Activated CD8-positive, alpha-beta T cell treated with anti-CD3 and anti-CD28 coated beads, Interleukin-2, amount 10 ng/mL, durations not matched to agents 7 days and 5 days (primary cell): ENCODE measurements around the gene PRX. TPM values are rescaled to one million over a fixed set of nuclear protein-coding genes. Genes with fewer than 3 reads are reported as not detected.
"Not testable (repeated sequence)": the region's sequence is repeated elsewhere in the genome, so short reads cannot be mapped to it uniquely, and the experiment has no call there.

Experiments used
- ATAC-seq: fragments of 150-1000 bp; cut with Tn5 transposase; one replicate; pipeline ENCODE4 v1.10.0; 2021; ENCODE audit warnings: moderate library complexity
- CTCF ChIA-PET: fragments of 350-600 bp; sonication (Branson Sonifier 250); formaldehyde crosslinking; loops from one replicate; lab custom pipeline; 2021; ENCODE audit warnings: antibody characterized with exemption; lab: Charles Lee
- POLR2A ChIA-PET: fragments of 350-600 bp; sonication (Branson Sonifier 250); formaldehyde crosslinking; loops from one replicate; lab custom pipeline; 2021; ENCODE audit warnings: antibody characterized with exemption; lab: Charles Lee
- DNase-seq: peaks from one replicate; pipeline ENCODE4 v3.0.0-alpha.2; 2020
- H3K27ac Mint-ChIP-seq: one replicate; pipeline ENCODE4 v1.8.0; 2021; ENCODE audit warnings: mild to moderate bottlenecking, mixed read lengths
- H3K27me3 Mint-ChIP-seq: one replicate; pipeline ENCODE4 v1.8.0; 2021; ENCODE audit warnings: low read depth, mixed read lengths
- H3K36me3 Mint-ChIP-seq: one replicate; pipeline ENCODE4 v1.8.0; 2021; ENCODE audit warnings: low read depth, mixed read lengths
- H3K4me1 Mint-ChIP-seq: one replicate; pipeline ENCODE4 v1.8.0; 2021; ENCODE audit warnings: low read depth, mixed read lengths
- H3K4me3 Mint-ChIP-seq: one replicate; pipeline ENCODE4 v1.8.0; 2021; ENCODE audit warnings: mild to moderate bottlenecking, mixed read lengths
- H3K9me3 Mint-ChIP-seq: one replicate; pipeline ENCODE4 v1.8.0; 2022; ENCODE audit warnings: mixed read lengths; ENCODE audit not compliant: insufficient read depth
- total RNA-seq, 2 experiments: library from RNA; stranded (reverse); gene quantifications; one replicate each; pipeline ENCODE4 v1.2.3, GENCODE V29; 2021

PRX gene
- total RNA-seq, 2 experiments from 2014 or later, result 0.84 to 1.1 TPM

- Mint-ChIP-seq H3K9me3 (no peaks in the 10 kb centered on the region), H3K27ac (no peak overlapping the region), H3K36me3 (no peaks in the 10 kb centered on the region), H3K27me3 (no peaks in the 10 kb centered on the region), H3K4me1 (peaks cover 39% of the 10 kb centered on the region), H3K4me3 (no peak overlapping the region)
- CTCF ChIA-PET, result interaction anchor here (0.9 to 2.3 kb wide), 2 partner anchors 9 to 52 kb away, joined by 3 to 9 read pairs; no protein-coding TSS in a partner anchor
- DNase-seq (no peak), ATAC-seq (no peak)
- POLR2A ChIA-PET, result interaction anchor here (1.0 kb wide), 1 partner anchor 13 kb away, joined by 5 read pairs; no protein-coding TSS in a partner anchor
Observed at GRCh38 chr19:40411958-40412499, 1.1 kb downstream of the PRX start.

GRCh38 chr19:40411125-40411842 is 1.9 kb downstream of the PRX start:
- POLR2A ChIA-PET, result interaction anchor here (1.1 kb wide), 1 partner anchor 15 kb away, joined by 5 read pairs; the partner anchor contains the start of gene SERTAD1
- no peaks in the 10 kb centered on the region for H3K9me3 Mint-ChIP-seq

DNA sequence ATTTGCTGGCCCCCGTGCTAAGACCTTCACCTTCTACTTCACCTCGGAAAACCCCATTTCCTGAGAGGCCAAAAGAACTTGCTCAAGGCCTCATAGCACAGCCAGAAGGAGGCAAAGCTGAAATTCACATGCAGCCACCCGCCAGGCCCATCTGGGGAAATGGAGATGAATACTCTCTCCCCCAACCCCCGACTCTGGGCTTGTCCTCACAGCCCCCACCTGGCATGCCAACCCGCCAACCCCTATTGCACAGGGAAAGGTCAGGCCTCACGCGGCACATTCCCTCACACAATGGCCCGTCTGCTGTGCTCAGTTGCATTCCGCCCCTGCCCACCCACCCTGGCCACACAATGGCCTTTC is 3.2 kb downstream of the PRX start:
- no peak for DNase-seq
- ChIA-PET CTCF (interaction anchor here (1.2 kb wide), 1 partner anchor 105 kb away, joined by 3 read pairs; no protein-coding TSS in a partner anchor), POLR2A (interaction anchor here (2.5 kb wide), 1 partner anchor 10 kb away, joined by 14 read pairs; no protein-coding TSS in a partner anchor)
- Mint-ChIP-seq H3K27ac (no peak overlapping the region), H3K27me3 (no peaks in the 10 kb centered on the region), H3K36me3 (no peaks in the 10 kb centered on the region), H3K4me1 (peaks cover 27% of the 10 kb centered on the region), H3K4me3 (no peak overlapping the region), H3K9me3 (no peaks in the 10 kb centered on the region)
- ATAC-seq, result no peak

More at GRCh38 chr19:40411125-40411842, 1.9 kb downstream of the PRX start:
- no peak overlapping the region for H3K27ac Mint-ChIP-seq
- DNase-seq, result no peak
- CTCF ChIA-PET, result interaction anchor here (2.3 kb wide), 1 partner anchor 10 kb away, joined by 9 read pairs; no protein-coding TSS in a partner anchor
- no peaks in the 10 kb centered on the region for H3K36me3 Mint-ChIP-seq
- H3K4me3 Mint-ChIP-seq, result no peak overlapping the region
- no peaks in the 10 kb centered on the region for H3K27me3 Mint-ChIP-seq
- no peak for ATAC-seq
- peaks cover 34% of the 10 kb centered on the region for H3K4me1 Mint-ChIP-seq

DNA sequence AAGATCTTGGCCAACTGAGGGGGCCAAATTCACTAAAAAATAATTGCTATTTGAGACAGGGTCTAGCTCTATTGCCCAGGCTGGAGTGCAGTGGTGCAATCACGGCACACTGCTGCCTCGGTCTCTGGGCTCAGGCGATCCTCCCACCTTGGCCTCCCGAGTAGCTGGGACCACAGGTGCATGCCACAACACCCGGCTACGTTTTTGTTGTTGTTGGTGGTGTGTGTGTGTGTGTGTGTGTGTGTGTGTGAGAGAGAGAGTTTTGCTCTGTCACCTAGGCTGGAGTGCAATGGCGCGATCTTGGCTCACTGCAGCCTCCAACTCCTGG is 4.6 kb downstream of the PRX start:
- not testable (repeated sequence) for H3K9me3 Mint-ChIP-seq, H3K36me3 Mint-ChIP-seq, H3K4me3 Mint-ChIP-seq, ATAC-seq, H3K27me3 Mint-ChIP-seq, DNase-seq, H3K27ac Mint-ChIP-seq
- CTCF ChIA-PET, result interaction anchor here (1.3 kb wide), 1 partner anchor 12 kb away, joined by 8 read pairs; no protein-coding TSS in a partner anchor
- POLR2A ChIA-PET, result interaction anchor here (0.7 to 2.5 kb wide), 2 partner anchors 12 to 34 kb away, joined by 3 to 14 read pairs; no protein-coding TSS in a partner anchor
- H3K4me1 Mint-ChIP-seq, result peaks cover 26% of the 10 kb centered on the region

GRCh38 chr19:40407714-40408597 is 5.2 kb downstream of the PRX start:
- ATAC-seq, result no peak
- CTCF ChIA-PET, result interaction anchor here (1.3 kb wide), 1 partner anchor 13 kb away, joined by 8 read pairs; no protein-coding TSS in a partner anchor
- no peak overlapping the region for H3K27ac Mint-ChIP-seq

GRCh38 chr19:40403262-40403984 is 9.8 kb downstream of the PRX start:
- POLR2A ChIA-PET, result interaction anchor here (0.6 to 1.6 kb wide), 2 partner anchors 17 to 39 kb away, joined by 5 read pairs; no protein-coding TSS in a partner anchor
- H3K4me3 Mint-ChIP-seq, result peak overlapping the region; percentile 87
- peak overlapping the region; percentile 72 for H3K27ac Mint-ChIP-seq
- H3K9me3 Mint-ChIP-seq, result no peaks in the 10 kb centered on the region
- H3K4me1 Mint-ChIP-seq, result peaks cover 32% of the 10 kb centered on the region
- DNase-seq (peak; percentile 89), ATAC-seq (peak; percentile 78)
- H3K36me3 Mint-ChIP-seq, result no peaks in the 10 kb centered on the region
- CTCF ChIA-PET, result interaction anchor here (1.1 to 2.5 kb wide), 4 partner anchors 13 to 98 kb away, joined by 3 to 12 read pairs (median 8); partner anchors contain the start of gene SERTAD1
- H3K27me3 Mint-ChIP-seq, result peaks cover 12% of the 10 kb centered on the region

More at GRCh38 chr19:40407714-40408597, 5.2 kb downstream of the PRX start:
- H3K27me3 Mint-ChIP-seq, result no peaks in the 10 kb centered on the region
- H3K4me3 Mint-ChIP-seq, result no peak overlapping the region
- H3K9me3 Mint-ChIP-seq, result no peaks in the 10 kb centered on the region
- no peaks in the 10 kb centered on the region for H3K36me3 Mint-ChIP-seq
- peaks cover 25% of the 10 kb centered on the region for H3K4me1 Mint-ChIP-seq
- POLR2A ChIA-PET, result interaction anchor here (0.7 to 2.5 kb wide), 2 partner anchors 12 to 35 kb away, joined by 3 to 14 read pairs; no protein-coding TSS in a partner anchor
- no peak for DNase-seq

DNA sequence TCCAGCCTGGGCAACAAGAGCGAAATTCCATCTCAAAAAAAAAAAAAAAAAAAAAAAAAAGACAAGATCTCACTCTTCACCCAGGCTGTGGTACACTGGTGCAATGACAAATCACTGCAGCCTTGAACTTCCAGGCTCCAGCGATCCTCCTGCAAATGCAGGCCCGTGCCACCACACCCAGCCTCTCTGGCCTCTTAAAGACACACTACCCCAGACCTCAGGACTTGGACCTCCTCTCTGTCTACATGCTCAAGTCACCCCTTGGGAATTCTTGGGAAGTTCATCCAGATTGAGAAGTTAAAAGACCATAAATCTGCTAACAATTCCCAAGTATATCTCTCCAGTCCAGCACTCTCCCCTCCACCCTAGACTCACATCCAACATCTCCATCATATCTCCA is 12.6 kb downstream of the PRX start:
- Mint-ChIP-seq H3K36me3 (no peaks in the 10 kb centered on the region), H3K4me3 (no peak overlapping the region), H3K4me1 (peaks cover 26% of the 10 kb centered on the region), H3K27me3 (peaks cover 12% of the 10 kb centered on the region), H3K9me3 (no peaks in the 10 kb centered on the region), H3K27ac (no peak overlapping the region)
- DNase-seq (no peak), ATAC-seq (no peak)
- ChIA-PET CTCF (interaction anchor here (1.5 kb wide), 1 partner anchor 64 kb away, joined by 4 read pairs; no protein-coding TSS in a partner anchor), POLR2A (no interaction called here)

GRCh38 chr19:40398417-40399131 is 14.6 kb downstream of the PRX start:
- Mint-ChIP-seq H3K4me3 (no peak overlapping the region), H3K36me3 (no peaks in the 10 kb centered on the region), H3K27me3 (peaks cover 12% of the 10 kb centered on the region), H3K27ac (no peak overlapping the region), H3K4me1 (peaks cover 17% of the 10 kb centered on the region), H3K9me3 (no peaks in the 10 kb centered on the region)
- ChIA-PET POLR2A (no interaction called here), CTCF (no interaction called here)
- peak; percentile 71 for DNase-seq
- ATAC-seq, result peak; percentile 63

DNA sequence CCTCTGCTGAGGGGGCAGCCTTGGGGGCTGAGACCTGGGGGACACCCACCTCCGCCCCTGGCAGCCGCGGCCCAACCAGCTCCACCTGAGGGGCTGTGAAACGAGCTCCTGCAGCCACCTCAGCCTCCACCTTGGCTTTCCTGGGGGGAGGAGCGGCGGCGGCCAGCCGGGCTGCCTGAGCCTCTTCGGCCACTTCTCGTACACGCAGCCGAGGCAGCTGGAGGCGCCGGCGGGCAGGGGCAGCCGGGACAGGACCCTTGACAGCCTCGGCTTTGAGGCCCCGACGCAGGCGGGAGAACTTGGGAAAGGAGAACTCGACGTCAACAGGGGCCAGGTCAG is 15.6 kb downstream of the PRX start:
- Mint-ChIP-seq H3K27ac (no peak overlapping the region), H3K4me1 (peaks cover 12% of the 10 kb centered on the region), H3K36me3 (no peaks in the 10 kb centered on the region), H3K9me3 (no peaks in the 10 kb centered on the region), H3K4me3 (no peak overlapping the region), H3K27me3 (peaks cover 12% of the 10 kb centered on the region)
- ATAC-seq (no peak), DNase-seq (no peak)
- ChIA-PET CTCF (no interaction called here), POLR2A (no interaction called here)

GRCh38 chr19:40396886-40397567 is 16.2 kb downstream of the PRX start:
- H3K4me1 Mint-ChIP-seq, result peaks cover 12% of the 10 kb centered on the region
- ATAC-seq (no peak), DNase-seq (no peak)
- no peaks in the 10 kb centered on the region for H3K9me3 Mint-ChIP-seq
- ChIA-PET POLR2A (no interaction called here), CTCF (no interaction called here)
- no peak overlapping the region for H3K4me3 Mint-ChIP-seq
- H3K27me3 Mint-ChIP-seq, result peaks cover 12% of the 10 kb centered on the region
- H3K36me3 Mint-ChIP-seq, result no peaks in the 10 kb centered on the region
- H3K27ac Mint-ChIP-seq, result no peak overlapping the region
